GM18505 (cell line): ENCODE results near the gene RCAN3.
"Not testable (repeated sequence)": the region's sequence is repeated elsewhere in the genome, so short reads cannot be mapped to it uniquely, and the experiment has no call there.

ENCODE experiments used
- ATAC-seq: cut with Tn5 transposase; IDR thresholded peaks from one replicate; pipeline ENCODE4 v1.9.1; 2021; ENCODE audit not compliant: unreplicated experiment
- POLR2A ChIP-seq: IDR thresholded peaks from 4 replicates; pipeline ENCODE4 v1.6.1; 2011; ENCODE audit warnings: borderline replicate concordance; ENCODE audit not compliant: insufficient read depth, insufficient read length; ENCODE audit errors: extremely low read depth

RCAN3 gene

DNA sequence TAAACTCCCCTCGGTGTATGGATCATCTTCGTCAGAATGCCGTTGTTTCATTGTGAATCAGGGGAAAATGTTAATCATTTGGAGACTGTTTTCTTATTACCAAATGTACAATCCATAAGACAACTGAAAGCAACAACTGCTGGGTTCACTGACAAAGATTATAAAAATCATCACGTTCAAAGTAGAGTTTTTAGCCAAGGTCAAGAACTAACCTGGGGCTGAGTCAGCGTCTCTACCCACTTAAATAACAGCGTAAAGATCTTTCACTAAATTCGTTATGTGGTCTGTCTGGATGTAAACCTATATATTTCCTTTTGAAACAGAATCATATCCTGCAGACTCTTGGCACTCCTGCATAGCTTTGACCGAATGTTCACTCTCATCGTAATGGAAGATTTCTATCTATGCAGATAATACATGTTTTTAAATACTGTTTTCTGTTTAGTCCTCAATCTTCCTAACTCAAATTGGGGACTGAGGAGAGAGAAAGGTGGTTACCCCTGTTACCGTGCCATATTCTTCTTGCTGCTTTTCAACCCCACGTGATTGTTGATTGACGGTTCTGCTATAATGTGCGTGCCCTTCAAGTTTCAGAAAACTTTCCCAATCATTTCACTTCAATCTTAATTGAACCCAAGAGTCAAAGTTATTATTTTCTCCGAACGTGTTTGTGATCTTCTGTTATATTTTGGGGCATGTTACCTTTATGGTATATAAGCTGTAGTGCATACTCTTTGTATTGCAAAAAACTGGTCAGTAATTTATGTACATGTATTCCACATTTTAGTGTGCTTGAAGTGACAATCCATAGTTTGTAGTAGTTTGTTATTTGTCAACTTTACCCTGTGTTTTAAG lies 37.6 kb downstream of the RCAN3 start:
- ATAC-seq: no peak

DNA sequence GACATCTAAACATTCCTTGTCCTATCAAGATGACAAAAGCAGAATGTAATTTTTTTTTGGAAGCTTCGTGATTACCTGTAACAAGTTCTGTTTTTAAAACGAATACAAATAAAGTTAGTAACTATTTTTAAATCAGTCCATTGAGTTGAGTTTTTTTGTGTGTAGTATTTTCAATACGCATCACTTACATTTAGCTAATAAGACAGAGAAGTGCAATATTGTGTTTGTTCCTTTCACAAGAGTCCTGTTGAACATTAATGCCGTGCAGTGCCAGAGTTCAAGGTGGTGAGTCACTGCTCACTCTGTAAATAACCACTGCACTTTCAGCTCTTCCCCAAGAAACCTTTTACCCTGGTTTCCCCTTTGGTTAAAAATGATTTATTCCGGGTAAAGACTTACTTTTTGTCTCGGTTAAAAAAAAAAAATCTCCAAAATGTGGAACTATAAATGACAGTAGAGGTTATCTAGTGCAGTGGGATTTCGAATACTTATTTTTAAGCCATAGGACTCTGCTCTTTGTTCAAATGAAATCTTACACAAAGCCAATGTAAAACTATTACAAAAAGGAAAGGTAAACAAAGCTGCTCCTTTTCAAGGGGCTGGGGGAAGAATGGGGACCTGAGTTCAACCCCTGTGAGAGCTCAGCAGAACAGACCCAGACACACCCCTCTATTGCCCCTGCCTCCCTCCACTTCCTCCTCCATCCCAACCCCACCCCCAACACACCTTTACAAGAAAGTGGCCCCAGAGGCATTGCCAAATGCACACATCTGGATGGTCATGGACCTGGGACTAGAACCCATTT lies 38.5 kb downstream of the RCAN3 start:
- ATAC-seq: no peak
- TF ChIP-seq POLR2A: no peak

More for the DNA sequence above, 37.6 kb downstream of the RCAN3 start:
- no peak for TF ChIP-seq POLR2A

GRCh38 chr1:24541711-24542346 lies 39.2 kb downstream of the RCAN3 start:
- ATAC-seq: no peak
- TF ChIP-seq POLR2A: no peak

DNA sequence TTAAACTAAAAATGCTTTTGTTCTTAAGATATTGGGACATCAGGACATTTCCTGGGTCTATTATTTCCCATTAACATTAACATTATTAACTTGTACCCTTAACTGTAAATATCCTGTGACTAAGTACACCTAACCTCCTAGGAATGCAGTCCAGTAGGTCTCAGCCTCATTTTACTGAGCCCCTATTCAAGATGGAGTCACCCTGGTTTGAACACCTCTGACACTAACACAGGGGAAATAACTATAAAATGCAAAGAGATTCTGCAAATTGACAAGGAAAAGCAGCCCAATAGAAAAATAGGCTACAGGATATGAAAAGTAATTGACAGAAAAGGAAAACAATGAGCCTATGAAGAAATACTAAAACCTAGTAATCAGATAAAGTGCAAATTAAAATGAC lies 41.6 kb downstream of the RCAN3 start:
- TF ChIP-seq POLR2A: no peak

GRCh38 chr1:24545662-24546061 lies 43.0 kb downstream of the RCAN3 start:
- ATAC-seq: no peak
- TF ChIP-seq POLR2A: no peak

More for the DNA sequence above, 41.6 kb downstream of the RCAN3 start:
- ATAC-seq: no peak

DNA sequence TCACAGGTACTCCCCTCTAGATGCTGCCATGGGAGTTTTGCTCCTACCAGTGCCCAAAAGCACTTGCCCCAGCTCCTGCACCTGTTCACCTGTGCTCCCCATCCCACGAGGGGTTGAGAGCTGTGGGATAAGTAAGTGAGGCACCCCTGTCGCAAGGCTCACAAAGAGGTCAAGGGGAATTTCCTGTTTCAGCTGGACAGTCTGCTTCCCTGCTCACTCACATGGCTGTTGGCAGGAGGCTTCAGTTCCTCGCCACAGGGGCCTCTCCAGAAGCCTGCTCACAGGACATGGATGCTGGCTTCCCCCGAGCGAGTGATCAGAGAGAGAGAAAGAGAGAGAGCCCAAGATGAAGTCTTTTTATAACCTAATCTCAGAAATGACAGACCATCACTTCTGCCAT lies 44.6 kb downstream of the RCAN3 start:
- ATAC-seq: no peak
- no peak for TF ChIP-seq POLR2A

DNA sequence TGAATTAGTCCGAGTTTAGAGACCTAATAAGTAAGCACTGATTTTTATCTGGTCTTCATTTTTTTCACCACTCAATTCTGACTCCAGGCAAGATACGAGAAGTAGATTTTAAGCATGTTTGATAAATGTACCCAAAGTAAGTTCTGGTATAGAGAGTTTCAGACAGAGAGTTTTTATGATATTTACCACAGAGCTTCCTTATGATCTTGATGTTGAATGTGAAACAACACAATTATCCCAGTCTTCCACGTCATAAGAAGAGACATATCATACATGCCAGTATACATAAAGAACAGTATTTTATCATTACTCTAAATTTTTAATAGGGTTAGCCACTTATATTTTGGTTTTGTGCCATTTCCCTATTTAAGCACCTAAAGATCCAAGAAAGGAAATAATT lies 45.4 kb downstream of the RCAN3 start:
- no peak for TF ChIP-seq POLR2A
- ATAC-seq: no peak

DNA sequence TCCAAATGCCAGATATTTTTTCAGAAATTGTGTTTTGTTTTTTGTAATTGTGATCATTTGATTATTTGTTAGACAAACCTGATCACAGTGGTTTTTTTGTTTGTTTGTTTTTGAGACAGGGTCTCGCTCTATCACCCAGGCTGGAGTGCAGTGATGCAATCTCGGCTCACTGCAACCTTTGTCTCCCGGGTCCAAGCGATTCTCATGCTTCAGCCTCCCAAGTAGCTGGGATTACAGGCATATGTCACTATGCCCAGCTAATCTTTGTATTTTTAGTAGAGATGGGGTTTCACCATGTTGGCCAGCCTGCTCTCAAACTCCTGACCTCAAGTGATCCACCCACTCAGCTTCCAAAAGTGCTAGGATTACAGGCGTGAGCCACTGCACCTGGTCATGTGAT lies 46.6 kb downstream of the RCAN3 start:
- ATAC-seq: not testable (repeated sequence)

GRCh38 chr1:24551290-24551959 lies 48.8 kb downstream of the RCAN3 start:
- TF ChIP-seq POLR2A: no peak
- ATAC-seq: no peak

DNA sequence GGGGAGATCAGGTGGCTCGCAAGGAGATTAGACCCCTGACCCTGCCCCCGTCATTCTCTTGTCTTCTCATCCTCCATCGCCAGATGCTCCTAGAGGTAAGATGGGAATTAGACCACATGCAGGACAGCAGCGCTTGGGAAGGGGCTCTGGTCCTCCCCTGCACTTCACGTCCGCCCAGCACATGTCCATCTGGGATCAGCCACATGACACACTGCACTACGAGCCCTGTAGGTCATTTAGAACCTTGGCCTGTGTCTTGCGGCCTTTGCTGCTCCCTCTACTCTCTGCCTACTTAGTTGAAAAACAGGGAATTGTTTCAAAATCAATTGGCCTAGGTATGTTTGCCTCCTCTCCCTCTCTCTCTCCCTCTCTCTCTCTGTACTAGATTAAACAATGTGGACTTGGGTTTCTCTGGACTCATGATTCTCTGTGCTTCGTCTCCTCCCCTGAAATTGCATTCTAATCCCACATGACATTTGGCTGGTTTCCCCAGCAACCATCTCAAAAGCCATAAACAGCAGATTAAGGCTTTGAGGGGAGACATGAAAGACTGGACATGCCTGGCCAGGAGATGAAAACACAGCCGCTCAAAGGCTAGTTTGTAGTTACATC lies 49.4 kb downstream of the RCAN3 start:
- TF ChIP-seq POLR2A: no peak
- no peak for ATAC-seq

DNA sequence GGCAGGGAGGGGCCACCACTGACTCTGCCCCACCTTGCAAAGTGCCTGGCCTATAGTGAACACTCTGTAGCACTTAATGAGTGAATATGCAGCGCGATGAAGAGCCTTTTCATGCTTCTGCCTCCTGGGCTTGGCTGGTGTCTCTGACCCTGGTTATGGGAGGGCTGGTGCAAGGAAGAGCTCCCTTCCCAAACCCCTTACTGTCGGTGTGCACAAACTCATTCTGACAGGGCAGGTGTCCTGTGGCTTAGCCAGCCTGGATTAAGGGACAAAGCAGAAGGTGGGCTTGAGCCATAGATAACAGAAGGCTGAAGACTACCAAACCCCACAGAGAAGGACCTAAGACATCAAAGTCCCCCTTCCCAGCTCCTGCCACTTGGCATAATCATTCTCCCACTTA lies 51.3 kb downstream of the RCAN3 start:
- no peak for TF ChIP-seq POLR2A
- no peak for ATAC-seq

- ATAC-seq: no peak
- TF ChIP-seq POLR2A: no peak
Observed at GRCh38 chr1:24554714-24555113, 52.1 kb downstream of the RCAN3 start.

DNA sequence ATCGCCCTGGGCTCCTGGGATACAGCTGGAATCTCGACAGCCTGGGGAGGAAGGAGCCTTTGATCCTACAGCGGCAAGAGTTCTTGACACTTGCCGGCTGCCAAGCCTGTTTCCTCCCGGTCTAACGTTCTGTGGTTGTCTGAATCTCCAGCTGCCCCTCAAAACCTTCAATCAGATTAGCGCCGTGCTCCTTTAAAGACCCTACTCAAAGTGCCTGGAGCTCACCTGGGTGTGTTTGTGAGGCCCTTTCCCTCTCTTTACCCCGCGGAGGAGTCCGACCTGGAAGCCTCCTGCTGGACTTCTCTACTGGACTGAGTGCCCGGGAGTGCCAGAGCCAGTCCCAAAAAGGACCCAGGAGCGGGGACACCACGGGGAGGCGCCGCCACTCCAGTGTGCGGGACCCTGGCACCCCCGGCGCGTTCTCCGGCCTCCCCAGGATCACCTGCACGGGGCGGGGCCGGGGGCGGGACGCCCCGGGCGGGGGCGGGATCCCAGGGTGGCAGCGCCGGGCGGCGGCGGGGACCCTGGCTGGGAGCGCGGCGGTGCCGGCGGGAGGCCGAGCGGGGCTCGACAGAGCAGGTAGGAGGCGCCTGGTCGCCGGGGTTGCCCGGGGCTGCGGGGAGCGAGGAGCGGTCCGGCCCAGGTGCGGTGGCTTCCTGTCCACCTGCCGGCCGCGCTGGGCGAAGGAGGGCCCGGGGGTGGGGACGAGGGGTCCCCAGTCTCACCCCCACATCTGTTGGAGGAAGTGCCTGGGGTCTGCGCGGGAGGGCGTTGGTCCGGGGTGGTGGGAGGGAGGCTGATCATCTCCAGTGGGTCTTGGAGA lies 53.2 kb downstream of the RCAN3 start, which contains the start of gene NCMAP:
Gene NCMAP, plus strand, starts transcription at position 497 of the 823 bp plus-strand sequence. CDS start 39,344 bp downstream, outside the sequence.
- TF ChIP-seq POLR2A: no peak

DNA sequence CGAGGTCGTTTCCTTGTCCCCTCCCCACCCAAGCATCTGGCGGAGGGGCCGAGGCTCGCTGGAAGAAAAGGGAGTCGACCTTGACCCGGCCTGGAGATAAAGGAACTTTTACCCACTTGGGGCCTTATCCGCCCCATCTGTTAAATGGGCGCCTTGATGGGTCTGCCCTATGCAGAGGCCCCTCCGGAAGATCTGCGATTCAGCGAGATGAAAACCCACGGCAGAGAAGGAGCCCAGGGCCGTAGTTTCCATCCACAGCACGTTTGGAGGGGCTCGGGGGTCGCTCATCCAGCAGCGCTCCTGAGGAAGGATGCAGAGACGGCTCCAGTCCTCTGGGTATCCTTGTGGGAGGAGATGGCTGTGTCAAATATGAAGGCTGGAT lies 53.8 kb downstream of the RCAN3 start:
- ATAC-seq: no peak
- TF ChIP-seq POLR2A: no peak

More for the DNA sequence above, 53.2 kb downstream of the RCAN3 start, which contains the start of gene NCMAP:
- no peak for ATAC-seq
